SK-N-MC (cell line): ENCODE results near the gene DTYMK.

Experiments
- EZH2 ChIP-seq: fragments of 200-600 bp; sonication (generic); IDR thresholded peaks from one replicate; pipeline ENCODE4 v1.6.1; 2017; ENCODE audit warnings: antibody characterized with exemption
- FOXP2 ChIP-seq: optimal IDR thresholded peaks from 2 replicates; pipeline ENCODE3; 2011; ENCODE audit warnings: mild to moderate bottlenecking, moderate library complexity; ENCODE audit not compliant: insufficient read depth; ENCODE audit errors: extremely low read length, control extremely low read depth
- POLR2AphosphoS5 ChIP-seq: IDR thresholded peaks from 2 replicates; pipeline ENCODE4 v1.6.1; 2012; ENCODE audit warnings: mild to moderate bottlenecking, low read depth, low read length, borderline replicate concordance

DNA sequence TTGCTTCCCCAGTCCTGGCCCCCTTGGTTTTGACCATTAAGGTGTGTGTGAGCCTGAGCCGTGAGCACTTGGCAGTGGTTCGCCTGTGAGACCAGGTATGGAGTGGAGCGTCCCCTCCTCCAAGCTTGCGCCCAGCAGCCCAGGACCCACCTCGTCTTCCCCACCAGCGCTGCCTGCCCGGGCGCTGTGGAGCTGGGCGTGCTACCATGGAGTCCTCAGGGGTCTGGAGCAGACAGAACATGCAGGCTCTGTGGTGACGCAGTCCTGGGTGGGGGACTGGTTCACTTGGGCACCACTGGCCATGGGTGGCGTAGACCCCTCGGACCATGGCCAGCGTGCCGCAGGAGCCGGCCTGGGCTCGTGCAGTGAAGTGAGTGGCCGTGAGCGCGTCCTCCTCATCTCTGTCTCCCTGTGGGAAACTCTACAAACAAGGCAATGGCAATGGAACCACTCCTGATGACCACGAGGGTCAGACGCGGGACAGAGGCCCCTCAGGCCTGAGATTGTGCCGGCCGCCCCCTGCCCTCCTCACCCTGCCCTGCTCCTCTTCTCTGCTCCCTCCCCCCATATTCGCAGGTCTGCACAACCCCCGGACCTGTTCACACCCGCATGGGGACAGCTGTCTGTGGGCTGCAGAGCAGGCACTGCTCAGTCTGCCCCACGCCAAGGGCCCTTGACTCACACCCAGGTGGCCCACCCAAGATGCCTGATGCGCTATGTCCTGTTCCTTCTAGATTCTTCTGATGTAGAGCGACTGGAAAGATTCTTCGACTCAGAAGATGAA lies 15.0 kb downstream of the DTYMK start:
- no peak for TF ChIP-seq POLR2AphosphoS5
- no peak for TF ChIP-seq EZH2
- TF ChIP-seq FOXP2: no peak
